ENCODE data around the gene AGBL4. TPM values are rescaled to one million over a fixed set of nuclear protein-coding genes. Genes with fewer than 3 reads are reported as not detected.

Gene AGBL4
- polyA plus RNA-seq, 3 donors, result 0.05 TPM; not detected in 2

GRCh38 chr1:48789903-48790302, 1233.9 kb downstream of the AGBL4 start:
- Histone ChIP-seq H3K27me3 (ENCODE audit: control insufficient read depth in 2 of 2, insufficient read depth in 2 of 2, low read length in 2 of 2) (no peaks in the 10 kb centered on the region), H3K79me2 (ENCODE audit: insufficient read depth, low read length) (no peaks in the 10 kb centered on the region), H3K4me2 (replicated peaks; ENCODE audit: extremely low read depth, low read length, poor library complexity, severe bottlenecking) (no peak overlapping the region), H3K36me3 (replicated peaks in 1 of 2; ENCODE audit: control insufficient read depth in 1 of 2, insufficient read depth in 2 of 2, low read length in 2 of 2) (no peaks in the 10 kb centered on the region), H3K9me3 (replicated peaks in 1 of 2; ENCODE audit: control insufficient read depth in 1 of 2, insufficient read depth in 1 of 2, low read length in 2 of 2) (no peaks in the 10 kb centered on the region), H4K20me1 (ENCODE audit: insufficient read depth, low read length) (no peaks in the 10 kb centered on the region), H2AFZ (ENCODE audit: insufficient read depth, low read depth, low read length, poor library complexity, severe bottlenecking) (peak overlapping the region; percentile 7), H3K4me1 (ENCODE audit: control insufficient read depth in 1 of 2, insufficient read depth in 2 of 2, low read length in 2 of 2) (peaks cover 33 to 34% of the 10 kb centered on the region in 2 donors), H3K4me3 (replicated peaks in 1 of 3; ENCODE audit: low read depth in 2 of 3, low read length in 3 of 3) (no peak overlapping the region), H3K9ac (ENCODE audit: insufficient read depth, low read length, poor library complexity, severe bottlenecking) (no peak overlapping the region), H3K27ac (ENCODE audit: low read depth in 1 of 2, low read length in 2 of 2) (peak overlapping the region in 1 of 2 donors; percentile 34)
- DNase-seq, result no peak
- 59% methylated on average over 2 of the region's 4 CpGs for WGBS (ENCODE audit: insufficient coverage)
- no peak overlapping the region for H3K4me3 Mint-ChIP-seq
- peaks cover 46% of the 10 kb centered on the region for H3K4me1 Mint-ChIP-seq
- no peaks in the 10 kb centered on the region for H3K36me3 Mint-ChIP-seq
- H3K27me3 Mint-ChIP-seq (ENCODE audit: low read depth in 3 of 3), result no peaks in the 10 kb centered on the region
- no peak for TF ChIP-seq CTCF (IDR thresholded peaks at IDR 0.05)
- intact Hi-C loops (cut with micrococcal nuclease), result no loop called here
- no peaks in the 10 kb centered on the region for H3K9me3 Mint-ChIP-seq
- H3K27ac Mint-ChIP-seq, result peak overlapping the region in 3 of 7 donors; percentile 32 to 73 (median 66)

DNA sequence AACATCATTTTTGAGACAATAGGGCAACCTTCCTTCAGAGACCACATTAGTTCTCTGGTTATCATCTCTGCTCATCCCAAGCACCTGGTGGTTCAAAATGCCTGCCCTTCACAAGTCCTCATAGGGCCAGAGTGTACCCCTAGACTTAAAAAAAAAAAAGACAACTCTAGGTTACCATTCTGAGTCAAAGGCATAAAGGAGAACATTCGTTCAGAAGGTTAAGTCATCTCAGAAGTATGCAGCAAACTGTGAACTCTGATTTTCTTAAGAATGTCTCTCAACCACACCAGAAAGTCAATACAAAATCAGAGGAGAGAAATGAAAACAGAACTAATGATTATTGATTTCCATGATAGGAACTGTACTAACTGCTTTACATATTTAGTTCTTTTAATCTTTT, 1237.9 kb downstream of the AGBL4 start:
- Histone ChIP-seq H3K9ac (ENCODE audit: insufficient read depth, low read length, poor library complexity, severe bottlenecking) (no peak overlapping the region), H3K36me3 (replicated peaks in 1 of 2; ENCODE audit: control insufficient read depth in 1 of 2, insufficient read depth in 2 of 2, low read length in 2 of 2) (no peaks in the 10 kb centered on the region), H2AFZ (ENCODE audit: insufficient read depth, low read depth, low read length, poor library complexity, severe bottlenecking) (no peak overlapping the region), H3K79me2 (ENCODE audit: insufficient read depth, low read length) (no peaks in the 10 kb centered on the region), H3K4me3 (replicated peaks in 1 of 3; ENCODE audit: low read depth in 2 of 3, low read length in 3 of 3) (no peak overlapping the region), H3K4me2 (replicated peaks; ENCODE audit: extremely low read depth, low read length, poor library complexity, severe bottlenecking) (no peak overlapping the region), H3K27ac (ENCODE audit: low read depth in 1 of 2, low read length in 2 of 2) (no peak overlapping the region), H3K9me3 (replicated peaks in 1 of 2; ENCODE audit: control insufficient read depth in 1 of 2, insufficient read depth in 1 of 2, low read length in 2 of 2) (no peaks in the 10 kb centered on the region), H4K20me1 (ENCODE audit: insufficient read depth, low read length) (no peaks in the 10 kb centered on the region), H3K27me3 (ENCODE audit: control insufficient read depth in 2 of 2, insufficient read depth in 2 of 2, low read length in 2 of 2) (no peaks in the 10 kb centered on the region), H3K4me1 (ENCODE audit: control insufficient read depth in 1 of 2, insufficient read depth in 2 of 2, low read length in 2 of 2) (peaks cover 8 to 13% of the 10 kb centered on the region in 2 donors)
- H3K27ac Mint-ChIP-seq, result no peak overlapping the region
- peaks cover 16% of the 10 kb centered on the region for H3K4me1 Mint-ChIP-seq
- H3K27me3 Mint-ChIP-seq (ENCODE audit: low read depth in 3 of 3), result peaks cover 0 to 2% (median 0%) of the 10 kb centered on the region in 3 donors
- DNase-seq, result no peak
- no CpG with 5 or more reads among the region's 1 CpG for WGBS (ENCODE audit: insufficient coverage)
- intact Hi-C loops (cut with micrococcal nuclease), result no loop called here
- no peaks in the 10 kb centered on the region for H3K36me3 Mint-ChIP-seq
- H3K4me3 Mint-ChIP-seq, result no peak overlapping the region
- TF ChIP-seq CTCF (IDR thresholded peaks at IDR 0.05), result no peak
- H3K9me3 Mint-ChIP-seq, result no peaks in the 10 kb centered on the region
